OCI-LY7 (cell line): ENCODE results near the gene LEMD2.

ENCODE experiments used
- CTCF ChIP-seq: fragments of 200-600 bp; sonication (generic); conservative IDR thresholded peaks from 2 replicates; pipeline ENCODE4 v1.5.1; 2014; ENCODE audit warnings: mild to moderate bottlenecking, antibody characterized with exemption, low read length, moderate library complexity, mixed read lengths
- EZH2phosphoT487 ChIP-seq: fragments of 200-600 bp; sonication (generic); IDR thresholded peaks from 2 replicates; pipeline ENCODE4 v1.6.1; 2018; ENCODE audit warnings: low read depth, borderline replicate concordance, mild to moderate bottlenecking, mixed run types, antibody characterized with exemption, low read length, moderate library complexity, mixed read lengths

GRCh38 chr6:33733709-33734007 is 55.3 kb downstream of the LEMD2 start:
- TF ChIP-seq CTCF (no peak), EZH2phosphoT487 (no peak)
